ENCODE results near the gene PNPLA2.
A peak's percentile ranks its signal among the peaks of the same experiment; 100 is the strongest.

DNA sequence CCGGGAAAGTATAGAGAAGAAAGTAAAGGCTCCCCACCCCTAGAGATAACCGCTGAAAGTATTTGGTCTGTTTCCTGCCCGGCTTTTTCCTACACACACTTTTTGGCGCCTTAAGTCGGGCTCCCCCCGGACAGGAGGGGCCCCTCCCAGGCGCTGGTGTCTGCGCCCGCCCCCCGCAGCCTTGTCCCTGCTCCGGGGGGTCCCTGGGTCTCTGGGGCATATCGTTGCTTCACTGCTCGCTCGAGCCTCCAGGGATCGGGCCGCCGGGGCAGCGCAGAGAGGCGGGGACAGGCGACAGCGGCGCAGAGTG, 8.1 kb downstream of the PNPLA2 start:
- peak; percentile 61 for TF ChIP-seq EZH2phosphoT487 (IDR thresholded peaks at IDR 0.05)
- TF ChIP-seq, protein P1, sequence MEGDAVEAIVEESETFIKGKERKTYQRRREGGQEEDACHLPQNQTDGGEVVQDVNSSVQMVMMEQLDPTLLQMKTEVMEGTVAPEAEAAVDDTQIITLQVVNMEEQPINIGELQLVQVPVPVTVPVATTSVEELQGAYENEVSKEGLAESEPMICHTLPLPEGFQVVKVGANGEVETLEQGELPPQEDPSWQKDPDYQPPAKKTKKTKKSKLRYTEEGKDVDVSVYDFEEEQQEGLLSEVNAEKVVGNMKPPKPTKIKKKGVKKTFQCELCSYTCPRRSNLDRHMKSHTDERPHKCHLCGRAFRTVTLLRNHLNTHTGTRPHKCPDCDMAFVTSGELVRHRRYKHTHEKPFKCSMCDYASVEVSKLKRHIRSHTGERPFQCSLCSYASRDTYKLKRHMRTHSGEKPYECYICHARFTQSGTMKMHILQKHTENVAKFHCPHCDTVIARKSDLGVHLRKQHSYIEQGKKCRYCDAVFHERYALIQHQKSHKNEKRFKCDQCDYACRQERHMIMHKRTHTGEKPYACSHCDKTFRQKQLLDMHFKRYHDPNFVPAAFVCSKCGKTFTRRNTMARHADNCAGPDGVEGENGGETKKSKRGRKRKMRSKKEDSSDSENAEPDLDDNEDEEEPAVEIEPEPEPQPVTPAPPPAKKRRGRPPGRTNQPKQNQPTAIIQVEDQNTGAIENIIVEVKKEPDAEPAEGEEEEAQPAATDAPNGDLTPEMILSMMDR (IDR thresholded peaks at IDR 0.05), result no peak
